Kidney (tissue), 14 donors: Measurements from ENCODE around the gene COBL. TPM values are rescaled to one million over a fixed set of nuclear protein-coding genes. Genes with fewer than 3 reads are reported as not detected.

ENCODE experiments used
- DNase-seq, 5 donors: peaks; one replicate each; pipeline ENCODE4 v3.0.0-alpha.2; 2013 to 2020
- FAIRE-seq: peaks from 2 replicates; lab custom pipeline; 2012; peaks lifted over from hg19 to GRCh38; lab: Jason Lieb, UNC
- H3K27ac ChIP-seq, 2 donors: one replicate each; pipeline ENCODE4 v1.7.0; 2013; ENCODE audit warnings: low read depth in 2 of 2, low read length in 2 of 2, inconsistent platforms in 1 of 2
- H3K27me3 ChIP-seq: one replicate; pipeline ENCODE4 v1.7.1; 2013; ENCODE audit warnings: low read length, inconsistent platforms; ENCODE audit not compliant: control insufficient read depth, insufficient read depth
- H3K36me3 ChIP-seq, 3 donors: one replicate each; pipeline versions ENCODE4 v1.7.0 to v1.7.1; 2013; ENCODE audit warnings: low read length in 3 of 3, control low read depth in 1 of 3, inconsistent platforms in 1 of 3; ENCODE audit not compliant: insufficient read depth in 3 of 3, control insufficient read depth in 2 of 3
- H3K4me1 ChIP-seq, 3 donors: one replicate each; pipeline versions ENCODE4 v1.7.0 to v1.7.1; 2013; ENCODE audit warnings: low read length in 3 of 3, inconsistent platforms in 1 of 3, low read depth in 1 of 3; ENCODE audit not compliant: control insufficient read depth in 2 of 3, insufficient read depth in 2 of 3
- H3K4me3 ChIP-seq, 3 donors: one replicate each; pipeline versions ENCODE4 v1.7.0 to v1.8.1; 2013; ENCODE audit warnings: low read length in 3 of 3, control low read depth in 1 of 3, inconsistent platforms in 1 of 3
- H3K9ac ChIP-seq, 3 donors: one replicate each; pipeline versions ENCODE4 v1.7.0 to v1.7.1; 2013; ENCODE audit warnings: low read length in 3 of 3, control low read depth in 1 of 3, inconsistent platforms in 1 of 3
- H3K9me3 ChIP-seq, 3 donors: one replicate each; pipeline versions ENCODE4 v1.7.0 to v1.7.1; 2013; ENCODE audit warnings: low read length in 3 of 3, control low read depth in 1 of 3, inconsistent platforms in 1 of 3; ENCODE audit not compliant: control insufficient read depth in 2 of 3, insufficient read depth in 1 of 3
- CTCF ChIP-seq: IDR thresholded peaks from 3 replicates; pipeline ENCODE4 v1.5.1; 2012; ENCODE audit warnings: mild to moderate bottlenecking, moderate library complexity, borderline replicate concordance; ENCODE audit not compliant: insufficient read depth; ENCODE audit errors: extremely low read depth
- intact Hi-C: fragments of 100-400 bp; cut with DNase I; formaldehyde crosslinking; loops from one replicate; pipeline ENCODE4 v1.11.1; 2022
- polyA plus RNA-seq: library from polyadenylated mRNA; stranded (reverse); fragments of 350-450 nt; fragmentation: Illumina TruSeq; extraction: RNeasy Lipid Tissue Mini Kit (QIAGEN cat#74804); gene quantifications from one replicate; pipeline ENCODE4 v1.2.3, GENCODE V29; 2014; ENCODE audit warnings: low read depth, low replicate concordance; ENCODE audit not compliant: insufficient read depth
- total RNA-seq: library from RNA; stranded (reverse); fragmentation: NEBNext Ultra II Directional; extraction: Animal tissue kit (Norgen Biotek cat#: 25700); gene quantifications from one replicate; pipeline ENCODE4 v1.2.1, GENCODE V29; 2021
- donor health status: control.
- donor health status: control.
- donor health status: control.
- donor health status: control.
- donor health status: control.
- donor health status: DM: yes; HTN: yes; CAD: no.
- donor health status: Normal renal cell carcinoma (clear cell type).

Gene COBL
- total and polyA plus RNA-seq, 2 donors from 2014 or later: 9.8 to 42.7 TPM

GRCh38 chr7:50982626-50983025 is 334.0 kb downstream of the COBL start:
- no peak for TF ChIP-seq CTCF
- Histone ChIP-seq H3K27me3 (no peaks in the 10 kb centered on the region), H3K9me3 (no peaks in the 10 kb centered on the region), H3K36me3 (no peaks in the 10 kb centered on the region), H3K4me3 (no peak overlapping the region), H3K4me1 (no peaks in the 10 kb centered on the region), H3K9ac (no peak overlapping the region), H3K27ac (no peak overlapping the region)
- FAIRE-seq (no peak), DNase-seq (no peak)
- intact Hi-C loops: no loop called here

GRCh38 chr7:50981743-50982142 is 334.9 kb downstream of the COBL start:
- no peak overlapping the region for H3K27ac ChIP-seq
- FAIRE-seq: no peak
- H3K9me3 ChIP-seq: no peaks in the 10 kb centered on the region
- intact Hi-C loops: no loop called here
- no peak for DNase-seq
- TF ChIP-seq CTCF: no peak
- H3K36me3 ChIP-seq: no peaks in the 10 kb centered on the region
- H3K4me1 ChIP-seq: no peaks in the 10 kb centered on the region
- H3K4me3 ChIP-seq: no peak overlapping the region
- no peaks in the 10 kb centered on the region for H3K27me3 ChIP-seq
- H3K9ac ChIP-seq: no peak overlapping the region

GRCh38 chr7:50980411-50980810 is 336.2 kb downstream of the COBL start:
- FAIRE-seq: no peak
- no peaks in the 10 kb centered on the region for H3K4me1 ChIP-seq

More at GRCh38 chr7:50980411-50980810, 336.2 kb downstream of the COBL start:
- DNase-seq: no peak
- Histone ChIP-seq H3K27ac (no peak overlapping the region), H3K36me3 (no peaks in the 10 kb centered on the region), H3K27me3 (no peaks in the 10 kb centered on the region), H3K9me3 (peaks cover 0 to 4% (median 0%) of the 10 kb centered on the region in 3 donors), H3K9ac (no peak overlapping the region), H3K4me3 (no peak overlapping the region)
- intact Hi-C loops: no loop called here
- TF ChIP-seq CTCF: no peak
